ENCODE measurements around the gene NCAPD3. TPM values are rescaled to one million over a fixed set of nuclear protein-coding genes. Genes with fewer than 3 reads are reported as not detected.
"Not testable (repeated sequence)": the region's sequence is repeated elsewhere in the genome, so short reads cannot be mapped to it uniquely, and the experiment has no call there.

Gene NCAPD3
- total and polyA plus RNA-seq, 2 experiments from 2014 or later, result 13.3 to 16.3 TPM

- 100% methylated on average over 1 of the region's 1 CpG for WGBS, 2 experiments (ENCODE audit: low coverage in 1 of 2, low lambda C conversion rate in 2 of 2, missing lambda C conversion rate in 2 of 2)
- peaks cover 70% of the 10 kb centered on the region for H3K79me2 ChIP-seq (ENCODE audit: insufficient read depth)
- H3K4me2 ChIP-seq (ENCODE audit: unreplicated experiment), result no peak overlapping the region
- no peak overlapping the region for H3K4me3 ChIP-seq
- H3K4me1 ChIP-seq (ENCODE audit: insufficient read depth), result peaks cover 24% of the 10 kb centered on the region
- no peaks in the 10 kb centered on the region for H3K9me2 ChIP-seq (ENCODE audit: insufficient read depth)
- no peaks in the 10 kb centered on the region for H3K9me3 ChIP-seq (ENCODE audit: low read depth)
- no peak overlapping the region for H2AFZ ChIP-seq
- H3F3A ChIP-seq (ENCODE audit: insufficient read depth), result peaks cover 24% of the 10 kb centered on the region
- no peak for DNase-seq
- no peak overlapping the region for H3K27ac ChIP-seq
- H3K36me3 ChIP-seq (ENCODE audit: low read depth), result no peaks in the 10 kb centered on the region
- no peaks in the 10 kb centered on the region for H3K27me3 ChIP-seq (replicated peaks; ENCODE audit: insufficient read depth)
- H4K20me1 ChIP-seq (ENCODE audit: insufficient read depth), result no peaks in the 10 kb centered on the region
- H3K9ac ChIP-seq, result no peak overlapping the region
- TF ChIP-seq EZH2 (IDR thresholded peaks at IDR 0.05; ENCODE audit: insufficient read depth, poor library complexity, severe bottlenecking) (no peak), EZH2phosphoT487 (IDR thresholded peaks at IDR 0.05; ENCODE audit: insufficient read depth, low read depth) (no peak)
- in situ Hi-C loops (cut with MboI), result no loop called here
Observed at GRCh38 chr11:134116210-134116609, 107.6 kb downstream of the NCAPD3 start.

DNA sequence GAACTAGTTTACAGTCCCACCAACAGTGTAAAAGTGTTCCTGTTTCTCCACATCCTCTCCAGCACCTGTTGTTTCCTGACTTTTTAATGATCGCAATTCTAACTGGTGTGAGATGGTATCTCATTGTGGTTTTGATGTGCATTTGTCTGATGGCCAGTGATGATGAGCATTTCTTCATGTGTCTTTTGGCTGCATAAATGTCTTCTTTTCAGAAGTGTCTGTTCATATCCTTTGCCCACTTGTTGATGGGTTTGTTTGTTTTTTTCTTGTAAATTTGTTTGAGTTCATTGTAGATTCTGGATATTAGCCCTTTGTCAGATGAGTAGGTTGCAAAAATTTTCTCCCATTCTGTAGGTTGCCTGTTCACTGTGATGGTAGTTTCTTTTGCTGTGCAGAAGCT is 110.0 kb downstream of the NCAPD3 start:
- in situ Hi-C loops (cut with MboI); H3K9ac ChIP-seq; H3K4me2 ChIP-seq (ENCODE audit: unreplicated experiment); H3K27me3 ChIP-seq (replicated peaks; ENCODE audit: insufficient read depth); DNase-seq; H4K20me1 ChIP-seq (ENCODE audit: insufficient read depth); H3K36me3 ChIP-seq (ENCODE audit: low read depth); H2AFZ ChIP-seq; H3K4me3 ChIP-seq; H3K27ac ChIP-seq; H3K9me2 ChIP-seq (ENCODE audit: insufficient read depth); H3F3A ChIP-seq (ENCODE audit: insufficient read depth); H3K9me3 ChIP-seq (ENCODE audit: low read depth); H3K4me1 ChIP-seq (ENCODE audit: insufficient read depth): not testable (repeated sequence)
- WGBS, 2 experiments (ENCODE audit: low coverage in 1 of 2, low lambda C conversion rate in 2 of 2, missing lambda C conversion rate in 2 of 2), result 90 to 100% methylated on average over 1 of the region's 1 CpG
- H3K79me2 ChIP-seq (ENCODE audit: insufficient read depth), result peaks cover 71% of the 10 kb centered on the region

DNA sequence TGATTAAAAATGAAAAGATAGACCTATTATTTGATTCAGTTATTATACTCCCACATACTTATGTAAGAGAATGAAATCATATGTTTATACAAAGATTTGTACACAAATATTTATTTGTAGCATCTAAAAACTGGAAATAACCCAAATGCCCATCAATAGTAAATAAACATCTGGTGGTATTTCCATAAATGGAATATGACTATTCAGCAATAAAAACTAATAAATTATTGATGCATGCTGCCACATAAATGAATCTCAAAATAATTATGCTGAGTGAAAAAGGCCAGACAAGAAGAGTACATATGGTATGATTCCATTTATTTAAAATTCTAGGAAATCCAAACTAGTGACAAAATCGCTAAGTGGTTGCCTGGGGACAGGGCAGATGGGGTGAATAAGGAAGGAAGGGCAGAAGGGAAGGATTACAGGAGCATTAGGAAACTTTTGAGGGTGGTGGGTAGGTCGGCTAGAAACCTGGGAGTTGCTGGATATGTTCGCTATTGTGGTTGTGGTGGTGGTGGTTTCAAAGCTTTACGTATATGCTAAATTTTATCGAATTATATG is 113.4 kb downstream of the NCAPD3 start:
- H3K27ac ChIP-seq, result no peak overlapping the region
- in situ Hi-C loops (cut with MboI), result no loop called here
- 90% methylated on average over 5 of the region's 5 CpGs for WGBS, 2 experiments (ENCODE audit: low coverage in 1 of 2, low lambda C conversion rate in 2 of 2, missing lambda C conversion rate in 2 of 2)
- no peak overlapping the region for H3K9ac ChIP-seq
- no peaks in the 10 kb centered on the region for H3K9me3 ChIP-seq (ENCODE audit: low read depth)
- DNase-seq, result no peak
- H2AFZ ChIP-seq, result no peak overlapping the region
- no peaks in the 10 kb centered on the region for H3K9me2 ChIP-seq (ENCODE audit: insufficient read depth)
- no peaks in the 10 kb centered on the region for H3F3A ChIP-seq (ENCODE audit: insufficient read depth)
- H3K79me2 ChIP-seq (ENCODE audit: insufficient read depth), result peaks cover 36% of the 10 kb centered on the region
- no peak overlapping the region for H3K4me2 ChIP-seq (ENCODE audit: unreplicated experiment)
- no peak overlapping the region for H3K4me3 ChIP-seq
- H3K27me3 ChIP-seq (replicated peaks; ENCODE audit: insufficient read depth), result no peaks in the 10 kb centered on the region
- H3K36me3 ChIP-seq (ENCODE audit: low read depth), result no peaks in the 10 kb centered on the region
- TF ChIP-seq EZH2phosphoT487 (IDR thresholded peaks at IDR 0.05; ENCODE audit: insufficient read depth, low read depth) (no peak), EZH2 (IDR thresholded peaks at IDR 0.05; ENCODE audit: insufficient read depth, poor library complexity, severe bottlenecking) (no peak)
- H4K20me1 ChIP-seq (ENCODE audit: insufficient read depth), result no peaks in the 10 kb centered on the region
- H3K4me1 ChIP-seq (ENCODE audit: insufficient read depth), result no peaks in the 10 kb centered on the region

Other genes starting within 250 kb of the NCAPD3 start
- 63.7 and 65.1 TPM in 2 replicates for gene JAM3, start 154.9 kb downstream of the NCAPD3 start, total RNA-seq (2014; rRNA removed; shearing (Covaris generic))
- gene JAM3, start 154.9 kb downstream of the NCAPD3 start, polyA plus RNA-seq (2016; fragmentation: Nextera tagmentation; extraction: Ambion mirVana), result 46.2 and 48.2 TPM in 2 replicates
- gene VPS26B, start 704 bp upstream of the NCAPD3 start, total RNA-seq (2014; rRNA removed; shearing (Covaris generic)), result 36.9 and 40.3 TPM in 2 replicates
- gene VPS26B, start 704 bp upstream of the NCAPD3 start, polyA plus RNA-seq (2016; fragmentation: Nextera tagmentation; extraction: Ambion mirVana), result 27.4 and 28.7 TPM in 2 replicates
- gene THYN1, start 29.4 kb upstream of the NCAPD3 start, total RNA-seq (2014; rRNA removed; shearing (Covaris generic)), result 24.3 and 25.6 TPM in 2 replicates
- 44.2 and 49.8 TPM in 2 replicates for gene THYN1, start 29.4 kb upstream of the NCAPD3 start, polyA plus RNA-seq (2016; fragmentation: Nextera tagmentation; extraction: Ambion mirVana)
- 18.9 and 26.7 TPM in 2 replicates for gene ACAD8, start 29.6 kb upstream of the NCAPD3 start, total RNA-seq (2014; rRNA removed; shearing (Covaris generic))
- gene ACAD8, start 29.6 kb upstream of the NCAPD3 start, polyA plus RNA-seq (2016; fragmentation: Nextera tagmentation; extraction: Ambion mirVana), result 18.5 and 19.4 TPM in 2 replicates
- gene GLB1L3, start 52.4 kb upstream of the NCAPD3 start, total RNA-seq (2014; rRNA removed; shearing (Covaris generic)), result not detected in 2 replicates
- gene GLB1L3, start 52.4 kb upstream of the NCAPD3 start, polyA plus RNA-seq (2016; fragmentation: Nextera tagmentation; extraction: Ambion mirVana), result not detected in 2 replicates
- not detected in 2 replicates for gene GLB1L2, start 108.0 kb upstream of the NCAPD3 start, total RNA-seq (2014; rRNA removed; shearing (Covaris generic))
- gene GLB1L2, start 108.0 kb upstream of the NCAPD3 start, polyA plus RNA-seq (2016; fragmentation: Nextera tagmentation; extraction: Ambion mirVana), result 0.11 TPM in 1 of 2 replicates, not detected in the other
- not detected in 2 replicates for gene B3GAT1, start 188.3 kb upstream of the NCAPD3 start, total RNA-seq (2014; rRNA removed; shearing (Covaris generic))
- gene B3GAT1, start 188.3 kb upstream of the NCAPD3 start, polyA plus RNA-seq (2016; fragmentation: Nextera tagmentation; extraction: Ambion mirVana), result not detected in 2 replicates

All from GM23248 (cell line).